B cell (primary cell): ENCODE data around the gene CPM.

Experiments used
- CTCF ChIP-seq: fragments of 200-600 bp; IDR thresholded peaks from one replicate; pipeline ENCODE4 v1.8.0; 2022; ENCODE audit warnings: antibody characterized with exemption, mild to moderate bottlenecking
- EZH2 ChIP-seq: IDR thresholded peaks from 2 replicates; pipeline ENCODE4 v1.6.1; 2012; ENCODE audit warnings: borderline replicate concordance, low read depth, mild to moderate bottlenecking, moderate library complexity, low read length; ENCODE audit not compliant: insufficient read depth, poor library complexity, severe bottlenecking

GRCh38 chr12:68856510-68856909, 76.5 kb downstream of the CPM start:
- TF ChIP-seq EZH2 (no peak), CTCF (no peak)
